Liver (tissue), 3 donors: ENCODE measurements around the gene SMCO4.

Experiments
- CTCF ChIP-seq: fragments of 150-350 bp; IDR thresholded peaks from 2 replicates; pipeline ENCODE4 v1.5.1; 2017; ENCODE audit warnings: improper control_type of control experiment, low read depth, low read length; ENCODE audit not compliant: missing input control
- GABPA ChIP-seq, 2 donors: IDR thresholded peaks in 1 of 2; conservative IDR thresholded peaks in 1 of 2; 2 replicates each; pipeline ENCODE4 v1.6.1; 2016; ENCODE audit warnings: antibody characterized with exemption in 2 of 2, mild to moderate bottlenecking in 1 of 2, moderate library complexity in 1 of 2
- HNF4A ChIP-seq, 2 donors: conservative IDR thresholded peaks; 2 replicates each; pipeline ENCODE4 v1.6.1; 2016; ENCODE audit warnings: antibody characterized with exemption in 2 of 2, mild to moderate bottlenecking in 2 of 2
- JUND ChIP-seq, 2 donors: IDR thresholded peaks; 2 replicates each; pipeline ENCODE4 v1.6.1; 2016; ENCODE audit warnings: antibody characterized with exemption in 2 of 2
- MAX ChIP-seq: IDR thresholded peaks from 2 replicates; pipeline ENCODE4 v1.6.1; 2016; ENCODE audit warnings: antibody characterized with exemption
- NR2F2 ChIP-seq: IDR thresholded peaks from 2 replicates; pipeline ENCODE4 v1.6.1; 2016; ENCODE audit warnings: antibody characterized with exemption
- RAD21 ChIP-seq, 2 donors: IDR thresholded peaks; 2 replicates each; pipeline ENCODE4 v1.6.1; 2016; ENCODE audit warnings: antibody characterized with exemption in 2 of 2, mild to moderate bottlenecking in 2 of 2
- REST ChIP-seq: IDR thresholded peaks from 2 replicates; pipeline ENCODE4 v1.6.1; 2016; ENCODE audit warnings: antibody characterized with exemption, mild to moderate bottlenecking
- ZBTB33 ChIP-seq: IDR thresholded peaks from 2 replicates; pipeline ENCODE4 v1.6.1; 2016; ENCODE audit warnings: antibody characterized with exemption
- donor health status: healthy.
- donor health status: healthy.

- TF ChIP-seq CTCF (no peak), HNF4A (conservative IDR thresholded peaks at IDR 0.05) (peak; percentile 89 to 92), ZBTB33 (no peak), GABPA (IDR thresholded peaks at IDR 0.05 in 1 of 2, conservative IDR thresholded peaks at IDR 0.05 in 1 of 2) (no peak), NR2F2 (no peak), MAX (no peak), RAD21 (IDR thresholded peaks at IDR 0.05) (peak in 1 of 2 donors; percentile 28), REST (no peak), JUND (IDR thresholded peaks at IDR 0.05) (no peak)
These were observed 41.3 kb downstream of the SMCO4 start for GRCh38 chr11:93501856-93502255.
